HepG2 (cell line): Measurements from ENCODE around the gene OSBP. TPM values are rescaled to one million over a fixed set of nuclear protein-coding genes. Genes with fewer than 3 reads are reported as not detected.

Experiments used
- ATF7 ChIP-seq, 2 experiments: fragments of 450-650 bp in 1 of 2; sonication (generic) in 1 of 2; formaldehyde crosslinking in 1 of 2; IDR thresholded peaks; 2 replicates each; pipeline versions ENCODE4 v1.4.0 to v1.6.1; 2016 to 2020; ENCODE audit warnings: antibody characterized with exemption in 1 of 2, mild to moderate bottlenecking in 1 of 2, missing genetic modification reagents in 1 of 2
- FOXA3 ChIP-seq: IDR thresholded peaks from 2 replicates; pipeline ENCODE4 v1.6.1; 2016; ENCODE audit warnings: missing genetic modification reagents, missing compliant biosample characterization
- FOXK2 ChIP-seq: fragments of 450-650 bp; IDR thresholded peaks from 2 replicates; pipeline ENCODE4 v1.6.1; 2016
- HNRNPUL1 ChIP-seq: fragments of 200-400 bp; formaldehyde crosslinking; IDR thresholded peaks from 2 replicates; pipeline ENCODE4 v1.6.1; 2017; ENCODE audit warnings: low read depth, mild to moderate bottlenecking, low read length, moderate library complexity
- ISL2 ChIP-seq: sonication (generic); formaldehyde crosslinking; IDR thresholded peaks from 2 replicates; pipeline ENCODE4 v1.5.0; 2020; ENCODE audit warnings: missing genetic modification reagents
- NCOA2 ChIP-seq: sonication (generic); formaldehyde crosslinking; IDR thresholded peaks from 2 replicates; pipeline ENCODE4 v1.8.0; 2022; ENCODE audit warnings: inconsistent platforms
- NFKBIZ ChIP-seq: IDR thresholded peaks from 2 replicates; pipeline ENCODE4 v1.6.1; 2018; ENCODE audit warnings: missing genetic modification reagents, missing compliant biosample characterization
- NRL ChIP-seq: sonication (generic); formaldehyde crosslinking; IDR thresholded peaks from 2 replicates; pipeline ENCODE4 v1.5.0; 2020; ENCODE audit warnings: missing genetic modification reagents, mild to moderate bottlenecking, moderate library complexity, borderline replicate concordance
- SRSF1 ChIP-seq: fragments of 200-400 bp; formaldehyde crosslinking; optimal IDR thresholded peaks from 2 replicates; pipeline ENCODE3; 2017; ENCODE audit warnings: mild to moderate bottlenecking, low read depth, low read length, moderate library complexity
- ZNF207 ChIP-seq: fragments of 450-650 bp; IDR thresholded peaks from 2 replicates; pipeline ENCODE4 v1.6.1; 2016; ENCODE audit warnings: antibody characterized with exemption, borderline replicate concordance
- ZNF225 ChIP-seq: sonication (generic); formaldehyde crosslinking; IDR thresholded peaks from 2 replicates; pipeline ENCODE4 v1.4.0; 2020; ENCODE audit warnings: mild to moderate bottlenecking, missing genetic modification reagents
- ZNF333 ChIP-seq: sonication (generic); formaldehyde crosslinking; IDR thresholded peaks from 2 replicates; pipeline ENCODE4 v1.4.0; 2020; ENCODE audit warnings: mild to moderate bottlenecking, missing genetic modification reagents, borderline replicate concordance
- ZNF720 ChIP-seq: sonication (generic); formaldehyde crosslinking; IDR thresholded peaks from 2 replicates; pipeline ENCODE4 v1.4.0; 2020; ENCODE audit warnings: missing genetic modification reagents
- polyA plus RNA-seq, 8 experiments: library from polyadenylated mRNA; depleted of rRNA in 3 of 8; stranded (reverse) in 7 of 8; unstranded in 1 of 8; fragments of >200 nt; fragmentation: Illumina TruSeq in 4 of 8; extraction: Trizol in 4 of 8; gene quantifications; 2 replicates each; pipeline versions ENCODE4 v1.2.1 to v1.2.3, GENCODE V29; 2011 to 2016; ENCODE audit warnings: low read depth in 4 of 8, missing spikeins in 1 of 8, mixed read lengths in 1 of 8; ENCODE audit not compliant: insufficient read depth in 1 of 8
- total RNA-seq, 5 experiments: library from RNA; depleted of rRNA; stranded (reverse); fragments of >200 nt; fragmentation: Illumina TruSeq; extraction: Trizol; gene quantifications; 2 replicates each; pipeline ENCODE4 v1.2.3, GENCODE V29; 2016; ENCODE audit warnings: low read depth in 1 of 5
- TF ChIP-seq, protein P1 (sequence below): sonication (generic); formaldehyde crosslinking; IDR thresholded peaks from 2 replicates; pipeline ENCODE4 v1.4.0; 2020; ENCODE audit warnings: missing genetic modification reagents
- TF ChIP-seq, protein P2 (sequence below): sonication (generic); IDR thresholded peaks from 2 replicates; pipeline ENCODE4 v1.6.1; 2016; ENCODE audit warnings: low read depth, borderline replicate concordance

The OSBP gene
- total and polyA plus RNA-seq, 2 of the 13 experiments (the other 11 are each of a cell fraction or from before 2014, with no cell fraction given) = 12.1 to 13.5 TPM

DNA sequence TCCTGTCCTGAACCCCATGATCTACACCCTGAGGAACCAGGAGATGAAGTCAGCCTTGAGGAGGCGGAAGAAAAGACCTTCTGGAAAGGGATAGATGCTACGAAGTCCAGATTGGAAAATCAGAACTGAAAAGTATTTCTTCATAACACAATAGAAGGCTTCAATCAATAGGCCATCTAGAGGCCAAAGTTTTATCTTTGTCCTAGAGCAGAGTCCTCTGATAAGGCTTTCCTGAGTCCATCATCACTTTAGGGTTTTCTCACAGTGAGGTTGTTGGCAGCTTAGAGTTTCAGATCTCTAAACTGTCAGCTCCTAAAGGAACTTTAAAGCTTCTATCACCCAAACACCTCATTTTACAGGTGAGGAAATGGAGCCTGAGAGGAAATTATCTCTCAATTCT lies 83.0 kb downstream of the OSBP start (continued):
- TF ChIP-seq, protein P1, sequence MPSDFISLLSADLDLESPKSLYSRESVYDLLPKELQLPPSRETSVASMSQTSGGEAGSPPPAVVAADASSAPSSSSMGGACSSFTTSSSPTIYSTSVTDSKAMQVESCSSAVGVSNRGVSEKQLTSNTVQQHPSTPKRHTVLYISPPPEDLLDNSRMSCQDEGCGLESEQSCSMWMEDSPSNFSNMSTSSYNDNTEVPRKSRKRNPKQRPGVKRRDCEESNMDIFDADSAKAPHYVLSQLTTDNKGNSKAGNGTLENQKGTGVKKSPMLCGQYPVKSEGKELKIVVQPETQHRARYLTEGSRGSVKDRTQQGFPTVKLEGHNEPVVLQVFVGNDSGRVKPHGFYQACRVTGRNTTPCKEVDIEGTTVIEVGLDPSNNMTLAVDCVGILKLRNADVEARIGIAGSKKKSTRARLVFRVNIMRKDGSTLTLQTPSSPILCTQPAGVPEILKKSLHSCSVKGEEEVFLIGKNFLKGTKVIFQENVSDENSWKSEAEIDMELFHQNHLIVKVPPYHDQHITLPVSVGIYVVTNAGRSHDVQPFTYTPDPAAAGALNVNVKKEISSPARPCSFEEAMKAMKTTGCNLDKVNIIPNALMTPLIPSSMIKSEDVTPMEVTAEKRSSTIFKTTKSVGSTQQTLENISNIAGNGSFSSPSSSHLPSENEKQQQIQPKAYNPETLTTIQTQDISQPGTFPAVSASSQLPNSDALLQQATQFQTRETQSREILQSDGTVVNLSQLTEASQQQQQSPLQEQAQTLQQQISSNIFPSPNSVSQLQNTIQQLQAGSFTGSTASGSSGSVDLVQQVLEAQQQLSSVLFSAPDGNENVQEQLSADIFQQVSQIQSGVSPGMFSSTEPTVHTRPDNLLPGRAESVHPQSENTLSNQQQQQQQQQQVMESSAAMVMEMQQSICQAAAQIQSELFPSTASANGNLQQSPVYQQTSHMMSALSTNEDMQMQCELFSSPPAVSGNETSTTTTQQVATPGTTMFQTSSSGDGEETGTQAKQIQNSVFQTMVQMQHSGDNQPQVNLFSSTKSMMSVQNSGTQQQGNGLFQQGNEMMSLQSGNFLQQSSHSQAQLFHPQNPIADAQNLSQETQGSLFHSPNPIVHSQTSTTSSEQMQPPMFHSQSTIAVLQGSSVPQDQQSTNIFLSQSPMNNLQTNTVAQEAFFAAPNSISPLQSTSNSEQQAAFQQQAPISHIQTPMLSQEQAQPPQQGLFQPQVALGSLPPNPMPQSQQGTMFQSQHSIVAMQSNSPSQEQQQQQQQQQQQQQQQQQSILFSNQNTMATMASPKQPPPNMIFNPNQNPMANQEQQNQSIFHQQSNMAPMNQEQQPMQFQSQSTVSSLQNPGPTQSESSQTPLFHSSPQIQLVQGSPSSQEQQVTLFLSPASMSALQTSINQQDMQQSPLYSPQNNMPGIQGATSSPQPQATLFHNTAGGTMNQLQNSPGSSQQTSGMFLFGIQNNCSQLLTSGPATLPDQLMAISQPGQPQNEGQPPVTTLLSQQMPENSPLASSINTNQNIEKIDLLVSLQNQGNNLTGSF (CRISPR knock-in tag) = no peak
- no peak for TF ChIP-seq NCOA2 (CRISPR knock-in tag)
- no peak for TF ChIP-seq ZNF720 (CRISPR knock-in tag)
- no peak for TF ChIP-seq NFKBIZ (CRISPR knock-in tag)
- no peak for TF ChIP-seq ZNF333 (CRISPR knock-in tag)
- no peak for TF ChIP-seq NRL (CRISPR knock-in tag)
- no peak for TF ChIP-seq ZNF207
- TF ChIP-seq ZNF225 (CRISPR knock-in tag) = no peak
- no peak for TF ChIP-seq ATF7 (IDR thresholded peaks at IDR 0.05)
- TF ChIP-seq ATF7 (CRISPR knock-in tag; IDR thresholded peaks at IDR 0.05) = no peak
- TF ChIP-seq FOXA3 = no peak
- no peak for TF ChIP-seq HNRNPUL1
- TF ChIP-seq FOXK2 = no peak
- no peak for TF ChIP-seq ISL2 (CRISPR knock-in tag)
- TF ChIP-seq, protein P2, sequence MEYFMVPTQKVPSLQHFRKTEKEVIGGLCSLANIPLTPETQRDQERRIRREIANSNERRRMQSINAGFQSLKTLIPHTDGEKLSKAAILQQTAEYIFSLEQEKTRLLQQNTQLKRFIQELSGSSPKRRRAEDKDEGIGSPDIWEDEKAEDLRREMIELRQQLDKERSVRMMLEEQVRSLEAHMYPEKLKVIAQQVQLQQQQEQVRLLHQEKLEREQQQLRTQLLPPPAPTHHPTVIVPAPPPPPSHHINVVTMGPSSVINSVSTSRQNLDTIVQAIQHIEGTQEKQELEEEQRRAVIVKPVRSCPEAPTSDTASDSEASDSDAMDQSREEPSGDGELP = no peak
- no peak for TF ChIP-seq SRSF1
- TF ChIP-seq, all 625 proteins: peak for 4
